HG03378 (cell line): Measurements from ENCODE around the gene ATP11C.
"Not testable (repeated sequence)": the region's sequence is repeated elsewhere in the genome, so short reads cannot be mapped to it uniquely, and the experiment has no call there.

ENCODE experiments used
- ATAC-seq: cut with Tn5 transposase; IDR thresholded peaks from one replicate; pipeline ENCODE4 v1.9.1; 2021; ENCODE audit warnings: mild to moderate bottlenecking, moderate library complexity; ENCODE audit not compliant: unreplicated experiment

Gene ATP11C

DNA sequence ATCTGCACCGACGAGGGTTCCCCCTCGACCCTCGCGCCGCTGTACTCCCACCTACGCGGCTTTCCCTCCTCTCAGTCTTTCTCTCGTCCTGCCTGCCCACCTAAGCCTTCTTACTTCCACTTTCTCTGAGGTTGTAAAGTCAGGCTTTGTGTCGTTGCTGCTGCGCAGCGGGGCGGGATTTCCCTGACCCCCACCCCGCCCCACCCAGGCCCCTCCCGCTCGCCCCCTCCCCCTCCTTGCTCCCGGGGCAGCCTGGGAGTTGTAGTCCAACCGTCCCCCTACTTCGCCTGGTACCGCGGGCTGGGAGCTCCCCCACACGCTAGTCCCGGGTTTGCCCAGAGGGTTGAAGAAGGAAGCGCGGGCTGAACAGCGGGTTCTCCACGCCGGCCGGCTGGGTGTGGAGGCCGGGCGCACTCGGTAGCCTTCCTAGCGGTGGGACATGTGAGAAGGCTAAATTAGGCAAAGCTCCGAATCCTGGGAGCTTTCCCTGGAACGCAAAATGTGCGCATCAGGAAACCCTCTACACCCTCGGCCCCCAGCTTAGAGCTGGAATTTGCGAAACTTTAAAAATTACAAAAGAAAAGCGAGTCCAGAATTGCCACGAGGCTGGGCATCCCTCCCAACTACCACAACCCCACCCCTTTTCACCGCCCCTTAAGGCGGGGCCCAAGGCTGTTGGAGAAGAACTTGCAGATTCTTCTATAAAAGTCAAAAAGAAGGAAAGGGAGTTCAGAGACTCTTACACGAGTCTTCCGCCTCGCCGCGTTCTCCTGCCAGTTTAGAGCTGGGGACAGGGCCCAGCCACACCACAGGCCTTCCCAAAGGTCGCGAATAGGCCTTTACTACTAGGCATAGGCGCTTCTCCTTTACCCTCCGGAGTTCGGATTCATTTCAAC, at the start of gene ATP11C:
Gene ATP11C, minus strand, starts transcription at position 153 of the 896 bp plus-strand sequence. CDS start 1,011 bp downstream, outside the sequence.
- peak; percentile 69 for ATAC-seq

DNA sequence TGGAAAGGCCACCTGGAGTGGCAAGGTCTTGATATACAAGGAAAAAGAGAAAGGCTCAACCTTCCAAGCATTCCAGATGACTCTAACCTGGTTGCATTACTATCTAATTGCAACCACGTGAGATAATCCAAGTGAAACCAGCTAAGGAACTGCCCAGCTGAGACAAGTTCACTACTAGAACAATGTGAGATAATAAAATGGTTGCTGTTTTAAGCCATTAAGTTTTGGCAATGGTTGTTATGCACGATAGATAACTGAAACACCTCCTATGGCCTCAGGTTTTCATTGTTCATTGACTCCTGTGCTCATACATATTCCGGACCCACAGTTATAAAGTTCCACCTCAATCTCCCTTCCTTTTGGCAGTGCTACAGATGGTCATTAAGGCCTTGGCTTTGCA, 41.6 kb upstream of the ATP11C start:
- no peak for ATAC-seq

DNA sequence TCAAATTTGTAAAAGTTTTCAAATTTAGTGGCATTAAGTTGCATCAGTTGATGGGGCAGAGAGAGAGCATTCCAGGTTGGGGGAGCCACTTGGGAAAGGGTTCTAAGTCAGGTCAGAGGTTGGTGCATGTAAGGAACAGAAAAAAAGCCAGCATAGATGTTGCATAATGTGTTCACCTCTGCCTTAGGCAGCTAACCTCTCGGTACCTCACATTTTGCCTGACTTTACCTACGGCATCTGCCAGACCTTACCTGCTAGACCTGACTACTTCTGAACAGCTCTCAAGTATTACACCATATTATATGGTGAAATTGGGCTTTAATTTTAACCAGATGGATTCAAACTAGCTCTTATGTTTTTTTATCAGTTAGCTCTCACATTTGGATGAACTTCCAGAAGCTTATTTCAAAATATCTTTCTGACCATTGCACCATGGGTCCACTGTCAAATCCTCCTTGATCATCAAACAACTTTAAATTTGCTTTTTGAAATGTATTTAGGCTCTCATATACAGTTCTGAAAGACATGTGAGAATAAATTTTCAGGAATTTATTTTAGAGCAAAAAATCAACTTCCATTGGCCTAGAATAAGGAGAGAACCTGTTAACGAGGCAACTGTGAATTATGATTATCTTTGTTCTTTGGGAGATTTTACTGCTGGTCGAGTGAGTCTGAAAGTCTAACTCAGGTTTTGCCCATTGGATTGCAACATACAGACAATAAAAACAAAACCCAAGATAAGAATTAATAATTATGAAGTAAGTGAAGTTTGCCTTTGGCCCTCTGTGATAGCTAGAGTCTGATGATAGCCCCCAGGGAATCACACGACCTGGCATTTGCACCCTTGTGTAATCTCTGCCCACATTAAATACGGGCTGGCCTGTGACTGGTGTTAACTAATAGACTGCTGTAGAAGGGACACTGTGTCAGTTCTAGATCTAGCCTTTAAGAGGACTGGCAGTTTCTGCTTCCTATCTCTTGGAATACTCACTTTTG, 40.1 kb upstream of the ATP11C start:
- ATAC-seq: no peak

- no peak for ATAC-seq
Measured at GRCh38 chrX:139972113-139972512, 39.3 kb upstream of the ATP11C start.

GRCh38 chrX:139971394-139971749, 38.5 kb upstream of the ATP11C start:
- ATAC-seq: no peak

- ATAC-seq: no peak
Measured at GRCh38 chrX:139969286-139969685, 36.4 kb upstream of the ATP11C start.

DNA sequence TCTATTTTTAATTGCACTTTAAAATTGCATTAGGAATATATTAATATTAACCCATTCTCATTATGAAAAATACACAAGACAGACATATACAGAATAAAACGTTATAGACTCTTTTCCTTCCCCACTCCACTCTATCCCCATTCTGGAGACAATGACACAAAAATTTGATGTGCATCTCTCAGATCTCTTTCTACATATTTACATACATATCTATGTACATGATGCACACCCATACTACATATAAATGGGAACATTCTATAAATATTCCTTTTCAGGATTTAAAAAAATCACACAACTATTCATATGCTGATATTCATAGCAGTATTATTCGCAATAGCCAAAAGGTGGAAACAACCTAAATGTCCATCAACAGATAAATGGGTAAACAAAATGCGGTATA, 34.9 kb upstream of the ATP11C start:
- ATAC-seq: no peak

DNA sequence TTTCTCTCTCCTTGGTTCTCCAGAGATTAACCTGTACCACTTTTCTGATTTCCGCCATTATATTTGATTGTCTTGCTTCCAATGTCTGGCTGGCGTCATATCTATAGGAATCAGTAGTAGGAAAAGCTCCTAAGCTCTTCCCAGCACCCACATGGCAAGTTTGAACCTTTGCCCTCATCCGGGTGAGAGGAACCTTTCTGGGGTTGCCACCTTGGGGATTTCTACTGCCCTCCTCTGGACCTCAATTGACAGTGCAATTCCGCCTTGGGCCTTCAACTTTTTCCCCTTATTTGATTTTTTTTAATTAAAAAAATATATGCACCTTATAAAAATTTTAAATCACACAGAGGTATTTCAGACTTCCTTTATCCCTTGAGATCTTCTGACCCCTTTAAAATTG, 34.4 kb upstream of the ATP11C start:
- no peak for ATAC-seq

DNA sequence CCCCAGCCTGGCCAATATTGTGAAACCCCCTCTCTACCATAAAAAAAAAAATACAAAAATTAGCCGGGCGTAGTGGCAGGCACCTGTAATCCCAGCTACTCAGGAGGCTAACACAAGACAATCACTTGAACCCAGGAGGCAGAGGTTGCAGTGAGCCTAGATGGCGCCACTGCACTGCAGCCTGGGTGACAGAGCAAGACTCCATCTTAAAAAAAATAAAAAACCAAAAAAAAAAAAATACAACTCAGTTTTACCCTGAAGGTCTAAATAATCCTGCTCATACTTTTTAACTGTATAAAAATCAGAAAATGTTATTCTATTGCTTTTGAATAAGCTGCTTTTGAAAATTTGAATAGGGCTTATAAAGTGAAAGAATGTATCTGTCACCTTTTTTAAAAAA, 33.3 kb upstream of the ATP11C start:
- not testable (repeated sequence) for ATAC-seq

- no peak for ATAC-seq
Measured at GRCh38 chrX:139965421-139965820, 32.6 kb upstream of the ATP11C start, which contains the start of gene CXorf66. TSS of gene CXorf66 (minus strand) at chrX:139965521. CDS start at chrX:139965496, 25 bp downstream.

- not testable (repeated sequence) for ATAC-seq
Measured at GRCh38 chrX:139961091-139961490, 28.2 kb upstream of the ATP11C start.

GRCh38 chrX:139949703-139950102, 16.9 kb upstream of the ATP11C start:
- no peak for ATAC-seq

DNA sequence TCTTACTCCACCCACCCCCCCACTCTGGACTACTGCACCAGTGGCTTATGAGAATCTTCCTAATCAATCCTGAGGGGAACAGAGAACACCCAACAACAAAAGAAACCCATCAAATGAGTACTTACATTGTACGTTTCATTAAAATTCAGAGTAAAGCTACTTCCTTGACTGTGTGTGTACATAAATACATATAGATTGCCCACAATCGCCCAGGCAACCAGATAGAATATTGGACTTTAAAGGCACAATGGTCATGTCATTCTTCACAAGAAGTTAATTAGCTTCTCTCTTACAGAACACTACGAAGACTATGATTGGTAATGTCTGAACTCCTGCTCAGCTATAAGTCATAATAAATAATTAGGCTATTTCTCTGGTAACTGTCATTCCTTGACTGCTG, 12.2 kb upstream of the ATP11C start:
- no peak for ATAC-seq

DNA sequence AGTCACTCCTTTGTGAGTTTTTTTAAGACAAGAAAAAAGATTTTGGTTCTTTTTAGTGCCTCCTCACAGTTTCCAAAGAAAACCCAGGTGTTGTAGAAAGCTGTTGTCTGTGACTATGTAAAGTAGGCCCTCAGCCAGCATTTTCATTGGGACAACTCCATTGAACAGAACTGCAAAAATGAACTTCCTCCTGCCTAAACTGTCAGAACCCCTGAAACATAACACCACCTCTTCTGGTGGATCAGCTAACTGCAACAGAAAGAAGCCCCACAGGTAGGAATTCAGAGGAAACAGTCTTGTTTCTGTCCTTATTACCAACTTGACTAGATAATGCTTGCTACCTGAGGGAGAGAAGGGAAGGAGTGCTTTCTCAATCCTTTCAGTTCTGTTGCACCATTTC, 3.4 kb upstream of the ATP11C start:
- no peak for ATAC-seq

DNA sequence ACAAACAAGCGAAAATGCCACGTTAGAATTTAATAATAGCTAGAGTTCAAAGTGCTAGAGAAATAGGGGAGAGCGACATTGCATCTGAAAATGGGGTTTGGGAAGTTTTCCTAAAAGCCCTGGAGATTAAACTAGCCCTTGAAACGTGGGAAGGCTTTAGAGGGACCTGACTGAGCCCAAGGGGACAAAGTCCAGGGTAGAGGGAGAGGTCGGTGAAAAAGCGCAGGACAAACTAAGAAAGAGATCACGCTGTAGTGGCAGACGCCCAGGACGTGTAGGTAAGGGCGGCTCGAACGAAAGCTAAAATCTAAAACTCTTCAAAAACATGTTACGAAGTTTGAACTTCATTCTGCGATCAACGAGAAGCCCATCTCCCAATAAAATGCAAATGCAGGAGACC, 1.1 kb upstream of the ATP11C start:
- ATAC-seq: no peak

DNA sequence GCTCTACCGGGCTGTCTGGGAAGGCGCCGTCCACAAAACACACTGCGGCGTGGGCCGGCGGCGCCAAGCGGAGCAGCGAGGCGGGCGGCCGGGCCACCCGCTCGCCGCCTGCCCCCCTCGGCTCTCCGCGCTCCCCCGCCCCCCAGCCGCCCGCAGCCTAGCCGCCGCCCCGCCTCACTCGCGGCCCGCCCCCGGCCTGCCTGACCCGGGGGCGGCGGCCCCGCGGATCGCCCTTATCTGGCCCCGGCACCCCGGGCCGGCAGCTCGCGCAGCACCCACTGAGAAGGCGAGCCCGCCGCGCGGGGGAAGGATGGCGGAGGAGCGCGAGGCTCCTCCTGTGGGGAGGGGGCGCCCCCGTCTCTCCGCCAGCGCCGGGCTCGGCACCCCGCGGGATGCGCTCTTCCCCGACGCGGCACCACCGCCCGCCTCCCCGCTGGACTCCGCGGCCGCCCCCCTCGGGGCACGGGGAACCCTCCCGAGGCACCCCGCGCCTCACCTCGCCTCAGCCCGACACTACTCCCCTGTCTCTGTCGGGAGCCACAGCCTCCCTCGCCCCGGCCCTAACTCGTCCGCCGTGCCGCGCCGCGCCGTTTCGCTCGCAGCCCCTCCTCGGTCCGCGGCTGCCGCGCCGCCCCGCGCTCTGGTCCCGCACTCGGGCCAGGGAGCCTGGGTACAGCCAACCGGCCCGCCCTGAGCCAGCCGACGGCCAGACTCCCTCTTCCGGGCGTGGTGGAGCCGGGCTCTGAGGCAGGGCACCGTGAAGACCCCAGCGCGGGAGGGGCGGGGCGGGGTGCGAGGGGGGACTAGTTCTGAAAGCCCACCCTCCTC, 566 bp downstream of the ATP11C start:
- peak; percentile 30 for ATAC-seq

DNA sequence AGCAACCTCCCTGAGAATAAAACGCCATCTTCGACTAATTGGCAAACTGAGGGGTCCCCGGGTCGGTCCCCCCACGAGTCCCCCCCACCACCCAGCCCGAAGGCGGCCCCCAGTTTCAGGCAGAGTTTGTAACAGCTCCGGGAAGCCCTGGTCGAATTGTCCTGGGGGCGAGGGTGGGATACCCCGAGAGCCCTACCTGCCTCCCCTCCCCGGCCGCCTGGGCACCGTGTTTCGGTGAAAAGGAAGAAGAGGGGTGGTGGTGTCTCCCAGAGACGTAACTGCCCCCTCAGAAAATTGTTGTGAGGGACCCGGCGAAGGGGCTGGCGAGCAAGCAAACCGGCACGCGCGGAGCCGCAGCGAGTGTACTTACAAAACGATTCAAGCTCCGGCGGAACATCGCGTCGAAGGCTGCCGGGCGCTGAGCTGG, 1.2 kb downstream of the ATP11C start:
- no peak for ATAC-seq

DNA sequence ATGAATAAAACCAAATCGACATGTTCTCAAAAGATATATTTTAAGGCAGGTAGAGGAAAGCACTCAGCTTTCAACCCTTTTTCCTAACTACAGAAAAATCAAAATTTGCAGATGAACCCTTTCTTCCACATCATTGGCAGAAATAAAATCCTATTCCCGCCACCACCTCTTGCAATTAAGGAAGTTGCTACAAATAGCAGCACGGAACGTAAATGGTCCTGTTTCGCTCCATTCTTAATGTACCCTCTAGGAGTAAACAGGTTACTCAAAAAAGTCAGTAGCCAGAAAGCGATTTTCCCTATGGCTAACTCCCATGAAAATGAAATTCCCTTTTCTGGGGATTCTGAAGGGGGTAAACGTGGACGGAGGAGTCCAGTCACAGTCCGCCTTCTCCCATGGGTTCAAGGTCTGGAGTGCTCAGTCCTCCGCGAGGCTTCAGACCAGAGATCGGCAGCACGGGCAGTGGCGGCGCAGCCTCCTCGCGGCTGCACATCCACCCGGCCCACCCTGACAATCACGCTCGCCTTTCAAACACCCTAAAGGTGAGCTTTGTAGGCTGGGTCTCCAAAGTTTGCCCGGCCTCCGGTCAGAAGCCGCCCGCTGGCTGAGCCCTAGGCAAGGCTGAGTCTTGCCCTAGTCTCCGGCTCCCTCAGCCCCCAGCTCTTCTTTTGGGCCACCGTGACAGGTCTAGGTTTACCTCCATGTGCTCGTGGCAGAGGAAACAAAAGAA, 1.8 kb downstream of the ATP11C start:
- no peak for ATAC-seq

DNA sequence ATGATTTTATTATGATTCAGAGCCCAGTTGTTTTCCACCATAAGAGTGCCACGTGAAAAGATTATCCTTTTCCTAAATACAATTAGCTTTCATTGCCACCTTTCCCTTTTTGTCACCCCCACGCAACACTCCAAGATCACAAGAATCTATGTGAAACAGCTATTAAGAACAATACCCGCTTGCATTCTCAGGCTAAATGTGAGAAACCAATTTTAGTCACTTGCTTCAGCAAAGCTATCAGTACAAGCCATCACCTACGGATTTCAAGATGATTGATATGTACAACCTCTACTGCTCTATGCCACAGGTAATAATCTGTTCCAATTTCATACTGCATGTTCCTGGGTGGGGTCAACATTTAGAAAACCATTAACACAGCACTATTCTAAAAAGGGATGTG, 2.5 kb downstream of the ATP11C start:
- ATAC-seq: no peak

DNA sequence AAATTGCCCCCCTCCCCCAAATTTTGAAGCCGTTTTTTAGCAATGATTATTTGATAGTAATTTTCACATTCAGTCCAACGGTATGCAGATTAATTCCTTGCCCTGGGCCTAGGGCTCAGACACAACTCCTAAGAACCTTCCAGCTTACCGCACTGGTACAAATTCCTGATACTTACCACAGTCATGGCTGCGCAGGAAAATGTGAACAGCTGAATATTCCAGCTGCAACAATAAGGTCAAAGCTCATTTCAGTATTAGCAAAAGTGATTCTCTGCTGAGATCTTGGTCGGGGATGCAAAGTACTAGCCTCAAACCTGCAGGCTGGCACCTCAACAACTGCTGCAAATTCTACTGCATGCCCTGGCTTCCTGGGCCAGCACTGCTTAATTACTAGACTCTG, 3.0 kb downstream of the ATP11C start:
- ATAC-seq: no peak
